ENCODE results near the gene PDF.

- TF ChIP-seq POLR2AphosphoS5 (IDR thresholded peaks at IDR 0.05; ENCODE audit: insufficient read depth in 1 of 2, low read depth in 1 of 2): no peak
- no peak for TF ChIP-seq POLR2A (IDR thresholded peaks at IDR 0.05)
These were observed 6.3 kb downstream of the PDF start for GRCh38 chr16:69324013-69324531.
